GM19455 (cell line): ENCODE results near the gene RAPSN.

ENCODE experiments used
- ATAC-seq: cut with Tn5 transposase; IDR thresholded peaks from one replicate; pipeline ENCODE4 v1.9.1; 2021; ENCODE audit not compliant: unreplicated experiment

RAPSN gene

DNA sequence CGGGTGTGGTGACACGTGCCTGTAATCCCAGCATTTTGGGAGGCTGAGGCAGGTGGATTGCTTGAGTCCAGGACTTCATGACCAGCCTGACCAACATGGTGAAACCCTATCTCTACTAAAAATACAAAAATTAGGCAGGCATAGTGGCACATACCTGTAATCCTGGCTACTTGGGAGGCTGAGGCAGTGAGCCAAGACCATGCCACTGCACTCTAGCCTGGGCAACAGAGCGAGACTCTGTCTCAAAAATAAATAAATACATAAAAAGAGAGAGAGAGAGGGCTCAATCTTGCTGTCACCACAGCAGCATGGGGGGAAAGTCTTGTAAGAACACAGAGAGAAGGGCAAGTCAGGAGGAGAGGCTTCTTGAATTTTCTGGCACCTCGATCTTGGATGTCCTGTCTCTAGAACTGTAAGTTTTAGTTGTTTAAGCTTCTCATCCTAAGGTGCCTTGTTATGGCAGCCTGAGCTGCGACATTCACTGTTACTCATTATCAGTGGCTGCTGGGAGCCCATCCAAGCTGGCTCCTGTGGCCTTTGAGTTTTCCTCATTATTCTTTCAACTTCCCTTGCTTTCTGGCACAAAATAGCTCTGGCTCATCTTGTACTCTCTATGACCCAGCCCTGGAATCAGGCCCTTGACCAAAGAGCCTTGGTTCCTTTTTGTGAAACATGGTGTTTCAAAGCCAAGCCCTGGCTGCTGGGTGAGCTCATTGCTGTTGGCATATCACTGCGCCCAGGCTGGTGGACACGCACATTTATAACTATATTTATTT is 14.7 kb downstream of the RAPSN start:
- no peak for ATAC-seq

DNA sequence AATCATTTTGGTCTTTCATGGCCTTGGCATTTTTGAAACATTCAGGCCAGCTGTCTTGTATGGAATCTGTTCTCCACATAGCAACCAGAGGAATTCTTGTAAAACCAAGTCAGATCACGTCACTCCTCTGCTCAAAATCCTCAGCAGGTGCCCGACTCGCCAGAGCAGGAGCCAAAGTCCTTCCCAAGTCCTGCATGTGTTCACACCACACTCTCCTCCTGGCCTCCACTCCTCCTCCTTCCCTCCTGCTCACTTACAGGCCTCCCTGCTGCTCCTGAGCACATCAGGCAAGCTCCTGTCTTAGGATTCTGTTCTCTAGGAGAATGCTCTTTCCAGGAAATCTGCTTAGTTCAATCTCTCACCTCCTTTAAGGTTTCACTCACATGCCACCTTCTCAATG is 15.8 kb downstream of the RAPSN start:
- ATAC-seq = no peak

DNA sequence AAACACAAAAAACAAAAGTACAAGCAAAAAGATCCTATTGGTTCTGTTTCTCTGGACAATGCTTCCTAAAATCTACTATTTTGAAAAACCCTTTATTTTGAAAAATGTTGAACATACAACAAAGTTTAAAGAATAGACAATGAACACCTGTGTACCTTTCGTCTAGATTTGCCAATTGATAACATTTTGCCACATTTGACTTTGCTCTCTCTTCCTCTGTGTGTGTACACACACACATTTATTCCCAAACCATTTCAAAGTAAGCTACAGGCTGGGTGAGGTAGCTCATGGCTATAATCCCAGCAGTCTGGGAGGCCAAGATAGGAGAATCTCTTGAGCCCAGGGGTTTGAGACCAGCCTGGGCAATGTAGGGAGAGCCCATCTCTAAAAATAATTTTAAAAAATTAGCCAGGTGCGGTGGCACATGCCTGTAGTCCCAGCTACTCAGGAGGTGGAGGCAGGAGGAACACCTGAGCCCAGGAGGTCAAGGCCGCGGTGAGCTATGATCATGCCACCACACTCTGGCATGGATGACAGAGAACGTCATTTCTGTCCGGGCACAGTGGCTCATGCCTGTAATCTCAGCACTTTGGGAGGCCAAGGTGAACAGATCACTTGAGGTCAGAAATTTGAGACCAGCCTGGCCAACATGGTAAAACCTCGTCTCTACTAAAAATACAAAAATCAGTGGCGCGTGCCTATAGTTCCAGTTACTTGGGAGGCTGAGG is 17.4 kb downstream of the RAPSN start:
- no peak for ATAC-seq

DNA sequence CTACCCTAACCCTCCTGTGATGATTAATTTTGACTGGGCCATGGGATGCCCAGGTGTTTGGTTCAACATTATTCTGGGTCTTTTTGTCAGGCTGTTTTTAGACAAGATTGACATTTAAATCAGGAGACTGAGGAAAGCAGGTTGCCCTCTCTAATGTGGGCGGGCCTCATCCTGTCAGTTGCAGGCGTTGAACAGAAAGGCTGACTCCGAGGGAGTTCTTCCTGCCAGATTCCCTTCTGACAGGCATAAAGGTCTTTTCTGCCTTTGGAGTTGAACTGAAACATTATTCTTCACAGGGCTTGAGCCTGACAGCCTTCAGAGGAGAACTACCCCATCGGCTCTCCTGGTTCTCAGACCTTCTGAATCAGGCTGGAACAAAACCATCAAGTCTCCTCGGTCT is 18.4 kb downstream of the RAPSN start:
- no peak for ATAC-seq

DNA sequence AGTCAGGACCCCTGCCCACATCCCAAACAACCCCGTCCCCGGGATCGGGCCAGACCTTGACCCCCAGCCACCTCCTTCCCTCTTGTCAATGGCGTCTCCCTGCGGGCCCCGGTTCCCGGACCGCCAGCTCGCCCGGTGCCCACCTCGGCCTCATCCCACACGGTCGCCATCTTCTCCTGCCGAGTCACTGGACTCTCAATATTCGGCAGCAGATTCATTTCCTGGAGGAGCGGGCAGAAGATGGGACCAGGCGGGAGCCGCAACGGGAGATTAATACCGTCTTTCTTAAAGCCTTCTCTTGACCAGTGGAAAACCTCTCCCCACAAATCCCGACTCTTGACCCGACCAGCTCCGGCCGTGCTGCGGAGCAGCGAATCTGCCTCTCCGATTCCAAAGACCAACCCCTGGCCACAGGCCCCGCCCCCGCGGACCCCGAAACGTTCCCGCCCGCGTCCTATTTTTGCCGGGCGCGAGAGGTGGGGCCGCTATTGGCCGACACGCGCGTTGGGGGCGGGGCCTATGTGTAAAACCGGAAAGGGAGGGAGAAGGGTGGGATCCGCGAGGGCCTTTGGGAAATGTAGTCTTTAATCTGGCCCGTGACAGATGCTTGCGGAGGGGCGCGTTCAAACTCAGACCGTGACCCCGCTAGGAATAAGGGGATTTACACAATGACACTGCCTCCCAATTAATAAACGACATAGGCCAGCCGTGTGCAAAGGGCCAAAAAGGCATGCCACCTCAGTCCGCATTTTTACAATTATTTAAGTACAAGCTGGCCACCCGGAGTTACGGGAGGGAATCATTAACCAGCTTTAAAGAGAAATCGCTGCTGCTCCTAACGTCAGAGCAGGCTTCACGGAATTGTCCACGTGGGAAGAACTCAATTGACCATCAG is 22.6 kb downstream of the RAPSN start, which contains the start of gene PSMC3:
PSMC3 (minus strand) TSS at position 378 of the 895 bp plus-strand sequence; CDS start at position 218, 160 bp downstream.
- ATAC-seq = peak; percentile 90

DNA sequence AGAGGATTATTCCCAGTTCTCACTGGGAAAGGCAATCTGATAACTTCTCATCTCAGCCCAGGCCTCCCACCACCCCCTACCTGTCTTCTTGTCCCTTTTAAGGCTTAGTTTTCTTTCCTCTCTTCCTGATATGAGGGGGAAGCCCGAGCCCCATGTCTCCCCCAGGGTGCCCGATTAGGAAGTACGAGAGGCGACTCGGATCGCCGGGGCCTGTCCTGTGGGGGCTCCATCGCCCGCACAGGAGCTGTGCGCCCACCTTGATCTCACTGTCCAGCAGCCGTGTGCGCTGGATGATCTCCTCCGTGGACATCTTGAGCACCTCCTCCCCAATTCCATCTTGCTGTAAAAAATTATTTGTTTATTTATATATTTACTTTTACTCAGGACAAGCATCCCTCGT is 23.3 kb downstream of the RAPSN start:
- no peak for ATAC-seq

DNA sequence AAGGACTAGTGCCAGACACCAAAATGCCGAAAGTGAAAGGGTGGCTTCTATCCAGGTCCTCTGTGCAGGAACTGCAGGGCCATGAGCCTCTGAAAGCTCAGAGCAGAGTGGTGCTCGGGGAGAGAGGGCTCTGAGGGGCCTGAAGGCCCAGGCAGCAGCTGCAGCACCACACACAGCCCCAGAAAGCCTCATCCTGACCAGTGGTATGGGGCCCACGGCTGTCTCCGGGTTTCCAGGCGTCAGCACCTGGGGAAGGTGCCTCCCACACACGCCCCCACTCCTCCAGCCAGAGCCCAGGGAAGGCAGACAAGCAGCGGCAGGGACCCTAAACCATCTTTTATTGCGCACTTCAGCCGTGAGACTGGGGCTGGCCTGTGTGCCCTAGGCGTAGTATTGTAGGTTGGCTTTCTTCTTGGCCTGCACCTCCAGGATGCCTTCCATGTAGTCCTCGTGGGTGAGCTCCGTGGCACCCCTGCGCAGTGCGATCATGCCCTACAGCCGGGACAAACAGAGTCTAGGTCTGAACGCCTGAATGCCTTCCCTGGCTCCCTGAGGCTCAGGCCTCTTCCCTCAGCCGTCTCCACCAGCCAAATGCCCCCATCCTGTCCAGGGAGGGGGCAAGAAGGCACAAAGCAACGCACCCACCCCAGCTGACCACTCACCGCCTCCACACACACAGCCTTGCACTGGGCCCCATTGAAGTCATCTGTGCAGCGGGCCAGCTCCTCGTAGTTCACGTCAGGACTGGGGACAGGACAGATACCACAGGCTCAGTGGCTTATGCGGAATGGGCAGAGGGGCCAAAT is 30.3 kb downstream of the RAPSN start:
- ATAC-seq = no peak

DNA sequence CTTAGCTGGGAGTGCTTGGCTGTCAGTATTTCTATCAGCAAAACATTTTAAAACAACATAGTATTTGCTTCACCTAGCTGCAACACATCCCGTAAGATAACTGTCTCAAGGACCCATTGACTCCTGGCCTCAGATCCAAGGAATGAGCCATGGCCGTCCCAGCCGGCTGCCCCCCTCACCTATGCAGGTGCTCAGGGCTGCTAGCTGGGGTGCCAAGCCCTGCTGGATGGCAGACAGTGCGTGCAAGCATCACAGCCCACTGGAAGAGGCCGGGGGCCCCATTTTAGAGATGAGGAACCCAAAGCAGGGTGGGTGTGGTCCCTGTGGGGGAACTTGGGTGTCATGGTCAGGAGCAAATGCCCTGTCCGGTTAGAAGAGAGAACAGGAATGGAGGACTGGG is 31.2 kb downstream of the RAPSN start:
- ATAC-seq = no peak

DNA sequence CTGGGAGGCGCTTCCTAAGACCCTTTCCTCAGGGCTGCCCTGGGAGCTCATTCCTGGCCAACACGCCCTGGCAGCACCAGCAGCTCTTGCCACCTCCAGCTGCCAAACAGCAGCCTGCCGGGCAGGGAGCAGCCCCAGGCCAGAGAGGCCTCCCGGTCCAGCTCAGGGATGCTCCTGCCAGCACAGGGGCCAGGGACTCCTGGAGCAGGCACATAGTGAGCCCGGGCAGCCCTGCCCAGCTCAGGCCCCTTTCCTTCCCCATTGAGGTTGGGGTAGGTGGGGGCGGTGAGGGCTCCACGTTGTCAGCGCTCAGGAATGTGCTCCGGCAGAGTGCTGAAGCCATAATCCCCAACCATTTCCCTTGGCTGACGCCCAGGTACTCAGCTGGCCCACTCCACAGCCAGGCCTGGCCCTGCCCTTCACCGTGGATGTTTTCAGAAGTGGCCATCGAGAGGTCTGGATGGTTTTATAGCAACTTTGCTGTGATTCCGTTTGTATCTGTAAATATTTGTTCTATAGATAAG is 32.9 kb downstream of the RAPSN start:
- no peak for ATAC-seq

DNA sequence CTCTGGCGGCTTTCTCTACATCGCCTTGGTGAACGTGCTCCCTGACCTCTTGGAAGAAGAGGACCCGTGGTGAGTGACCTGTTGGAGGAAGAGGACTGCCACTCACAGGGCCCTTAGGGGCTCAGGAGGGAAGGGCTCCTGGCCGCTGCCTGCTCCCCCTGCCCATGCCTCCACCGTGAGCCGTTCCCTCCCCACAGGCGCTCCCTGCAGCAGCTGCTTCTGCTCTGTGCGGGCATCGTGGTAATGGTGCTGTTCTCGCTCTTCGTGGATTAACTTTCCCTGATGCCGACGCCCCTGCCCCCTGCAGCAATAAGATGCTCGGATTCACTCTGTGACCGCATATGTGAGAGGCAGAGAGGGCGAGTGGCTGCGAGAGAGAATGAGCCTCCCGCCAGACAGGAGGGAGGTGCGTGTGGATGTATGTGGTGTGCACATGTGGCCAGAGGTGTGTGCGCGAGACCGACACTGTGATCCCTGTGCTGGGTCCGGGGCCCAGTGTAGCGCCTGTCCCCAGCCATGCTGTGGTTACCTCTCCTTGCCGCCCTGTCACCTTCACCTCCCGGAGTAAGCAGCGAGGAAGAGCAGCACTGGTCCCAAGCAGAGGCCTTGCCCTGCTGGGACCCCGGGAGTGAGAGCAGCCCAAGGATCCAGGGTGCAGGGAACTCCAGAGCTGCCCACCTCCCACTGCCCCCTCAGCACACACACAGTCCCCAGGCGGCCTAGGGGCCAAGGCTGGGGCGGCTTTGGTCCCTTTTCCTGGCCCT is 33.7 kb downstream of the RAPSN start:
- ATAC-seq = no peak

DNA sequence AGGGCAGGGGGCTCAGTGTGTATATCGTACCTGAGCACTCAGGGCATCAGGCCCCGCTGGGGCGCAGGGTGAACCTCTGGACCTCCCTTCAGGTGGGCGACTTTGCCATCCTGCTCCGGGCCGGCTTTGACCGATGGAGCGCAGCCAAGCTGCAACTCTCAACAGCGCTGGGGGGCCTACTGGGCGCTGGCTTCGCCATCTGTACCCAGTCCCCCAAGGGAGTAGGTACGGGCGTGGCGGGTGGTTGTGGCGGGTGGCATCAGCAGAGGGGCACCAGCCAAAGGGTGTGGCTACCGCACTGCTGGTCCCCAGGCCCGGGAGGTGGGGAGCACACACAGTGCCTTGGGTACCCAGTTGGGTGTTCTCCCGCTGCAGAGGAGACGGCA is 34.3 kb downstream of the RAPSN start:
- no peak for ATAC-seq

DNA sequence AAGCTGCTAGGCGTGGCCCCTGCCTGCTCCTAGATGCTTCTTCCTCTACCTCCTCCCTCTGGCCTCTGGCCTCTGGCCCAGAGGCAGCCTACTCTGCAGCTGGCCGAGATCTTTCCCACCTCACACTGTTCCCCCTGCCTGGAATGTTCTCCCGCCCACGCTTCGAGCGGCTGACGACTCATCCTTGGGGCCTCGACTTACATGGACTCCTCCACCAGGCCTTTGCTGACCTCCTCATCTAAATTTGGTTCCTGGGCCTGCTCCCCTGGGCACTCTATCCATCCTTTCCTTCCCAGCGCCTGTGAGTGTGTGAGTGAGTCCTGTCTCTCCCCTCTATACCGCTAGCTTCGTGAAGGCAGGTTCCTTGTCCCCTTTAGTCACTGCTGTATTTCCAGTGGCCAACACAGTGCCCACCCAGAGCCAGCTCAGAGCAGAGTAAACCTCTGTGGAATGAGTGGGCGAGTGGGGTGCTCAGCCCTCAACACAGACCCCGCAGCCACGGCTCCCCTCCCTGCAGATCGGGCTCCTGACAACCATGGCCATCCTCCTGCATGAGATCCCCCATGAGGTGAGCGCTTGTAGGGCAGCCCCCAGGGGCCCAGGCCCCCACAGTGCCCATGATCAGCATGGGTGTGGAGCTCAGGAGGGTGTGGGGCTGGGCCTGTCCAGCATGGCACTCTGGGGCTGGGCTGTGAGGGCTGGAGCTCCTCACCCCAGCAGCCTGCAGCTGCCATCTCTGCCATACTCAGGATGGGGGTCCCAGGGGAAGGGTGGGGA is 34.8 kb downstream of the RAPSN start:
- ATAC-seq = no peak

DNA sequence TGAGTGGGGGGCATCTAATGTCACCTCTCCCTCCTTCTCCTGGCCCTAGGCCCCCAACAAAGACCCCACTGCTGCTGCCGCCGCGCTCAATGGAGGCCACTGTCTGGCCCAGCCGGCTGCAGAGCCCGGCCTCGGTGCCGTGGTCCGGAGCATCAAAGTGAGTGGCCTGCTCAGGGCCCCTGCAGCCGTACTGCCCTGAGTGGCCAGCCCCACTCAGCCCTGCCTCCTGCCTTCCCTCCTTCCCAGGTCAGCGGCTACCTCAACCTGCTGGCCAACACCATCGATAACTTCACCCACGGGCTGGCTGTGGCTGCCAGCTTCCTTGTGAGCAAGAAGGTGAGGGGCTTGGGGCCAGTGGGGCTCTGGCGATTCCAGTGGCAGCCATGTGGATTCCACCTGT is 35.6 kb downstream of the RAPSN start:
- no peak for ATAC-seq

DNA sequence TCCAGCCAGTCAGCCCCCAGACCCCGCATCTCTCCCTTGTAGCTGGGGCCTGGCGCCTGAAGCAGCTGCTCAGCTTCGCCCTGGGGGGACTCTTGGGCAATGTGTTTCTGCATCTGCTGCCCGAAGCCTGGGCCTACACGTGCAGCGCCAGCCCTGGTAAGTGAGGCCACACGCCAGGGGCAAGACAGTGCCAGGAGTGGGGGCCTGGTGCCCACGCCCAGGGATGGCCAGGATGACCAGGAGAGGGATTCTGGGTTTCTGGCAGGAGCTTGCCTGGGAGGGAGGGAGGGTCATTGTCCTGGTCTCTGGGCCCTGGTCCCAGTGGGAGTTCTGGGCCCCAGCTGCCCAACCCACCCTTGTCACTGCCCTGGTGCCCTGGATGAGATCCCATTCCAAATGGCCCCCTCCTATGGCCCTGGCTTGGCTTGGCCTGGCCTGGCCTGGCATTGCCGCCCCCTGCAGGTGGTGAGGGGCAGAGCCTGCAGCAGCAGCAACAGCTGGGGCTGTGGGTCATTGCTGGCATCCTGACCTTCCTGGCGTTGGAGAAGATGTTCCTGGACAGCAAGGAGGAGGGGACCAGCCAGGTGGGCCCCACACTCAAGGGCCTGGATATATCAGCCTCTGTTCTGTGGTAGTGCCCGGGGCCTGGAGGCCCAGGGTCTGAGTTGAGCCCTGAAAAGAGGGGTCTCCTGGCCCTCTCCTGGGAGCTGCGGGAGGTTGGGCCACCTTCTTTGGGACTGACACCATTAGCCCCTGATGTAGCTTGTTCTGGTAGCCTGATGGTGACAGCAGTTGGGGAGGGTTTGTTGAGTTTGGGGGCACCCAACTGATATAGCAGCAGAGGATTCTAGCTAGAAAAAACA is 36.8 kb downstream of the RAPSN start:
- no peak for ATAC-seq

DNA sequence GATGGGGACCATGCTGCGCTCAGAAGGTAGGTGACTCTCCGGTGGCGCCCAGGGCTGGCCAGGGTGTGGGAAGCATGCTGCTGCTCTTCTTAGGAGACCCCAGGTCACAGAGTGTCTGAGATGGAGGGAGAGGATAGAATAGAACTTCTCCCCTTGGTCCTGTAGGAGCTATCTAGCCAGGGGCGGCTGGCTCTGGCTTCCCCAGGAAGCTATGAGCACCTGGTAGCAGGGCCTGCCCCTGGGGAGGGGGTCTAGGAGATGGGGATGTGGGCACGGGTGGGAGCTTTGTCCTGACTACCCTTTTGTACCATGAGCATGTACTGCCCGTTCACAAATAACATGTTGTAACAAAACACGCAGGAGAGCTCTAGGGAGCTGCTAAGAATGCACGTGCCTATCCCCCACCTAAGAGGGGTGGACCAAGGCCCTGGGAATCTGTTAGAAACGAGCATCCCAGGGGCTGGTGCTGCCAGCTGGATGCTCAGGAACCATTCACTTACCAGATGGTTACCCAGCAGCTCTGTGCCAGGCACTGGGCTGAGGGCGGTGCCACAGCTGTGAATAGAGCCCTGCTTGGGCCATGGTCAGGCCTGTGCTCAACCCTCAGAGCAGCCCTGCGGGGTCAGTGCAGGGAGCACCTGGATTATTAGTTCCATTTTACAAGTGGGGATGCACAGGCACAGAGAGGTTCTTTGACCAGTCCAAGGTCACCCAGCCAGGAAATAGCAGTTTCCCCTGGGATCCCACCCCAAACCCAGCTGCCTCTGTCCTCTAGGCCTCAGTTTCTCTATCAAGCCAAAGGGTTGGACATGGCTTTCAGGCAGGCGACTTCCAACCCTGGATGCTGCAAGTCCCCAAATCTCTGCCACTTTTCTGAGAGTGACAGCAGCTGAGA is 38.3 kb downstream of the RAPSN start:
- ATAC-seq = no peak

DNA sequence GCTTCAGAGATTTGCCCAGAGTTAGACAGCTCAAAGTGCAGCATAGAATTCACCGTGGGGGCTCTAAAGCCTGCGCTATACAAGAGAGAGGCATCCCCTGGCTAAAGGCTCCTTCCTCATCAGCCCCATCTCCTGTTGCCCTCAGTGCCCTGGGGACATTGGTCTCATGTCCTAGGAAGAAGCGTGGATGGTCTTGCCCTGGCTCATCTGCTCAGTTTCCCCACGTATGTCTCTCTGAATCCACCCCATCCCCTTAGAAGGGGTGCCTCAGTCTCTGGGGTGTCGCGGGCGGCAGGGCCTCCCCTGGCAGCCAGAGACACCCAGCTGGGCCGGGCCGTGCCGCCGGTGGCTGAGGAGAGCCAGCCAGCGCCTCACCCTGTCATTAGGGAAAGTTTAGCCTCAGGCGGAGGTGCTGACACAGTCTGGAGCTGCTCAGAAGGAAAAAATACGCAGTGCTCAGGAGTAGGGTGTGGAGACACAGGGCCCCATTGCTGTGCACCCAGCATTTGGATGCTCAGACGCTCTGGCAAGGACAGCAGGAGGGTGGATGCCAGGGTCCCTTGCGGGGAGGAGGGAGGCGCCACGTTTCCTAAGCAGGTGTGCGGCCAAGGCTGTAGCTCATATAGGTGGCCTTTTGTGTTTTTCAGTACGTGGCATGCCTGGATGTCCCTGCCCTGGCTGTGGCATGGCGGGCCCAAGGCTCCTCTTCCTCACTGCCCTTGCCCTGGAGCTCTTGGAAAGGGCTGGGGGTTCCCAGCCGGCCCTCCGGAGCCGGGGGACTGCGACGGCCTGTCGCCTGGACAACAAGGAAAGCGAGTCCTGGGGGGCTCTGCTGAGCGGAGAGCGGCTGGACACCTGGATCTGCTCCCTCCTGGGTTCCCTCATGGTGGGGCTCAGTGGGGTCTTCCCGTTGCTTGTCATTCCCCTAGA is 39.2 kb downstream of the RAPSN start:
- no peak for ATAC-seq
